GM19324 (cell line): Measurements from ENCODE around the gene GPR65.

Source experiments
- ATAC-seq: cut with Tn5 transposase; IDR thresholded peaks from one replicate; pipeline ENCODE4 v1.9.1; 2021; ENCODE audit warnings: mild to moderate bottlenecking, moderate library complexity; ENCODE audit not compliant: unreplicated experiment, low FRiP score

The GPR65 gene

DNA sequence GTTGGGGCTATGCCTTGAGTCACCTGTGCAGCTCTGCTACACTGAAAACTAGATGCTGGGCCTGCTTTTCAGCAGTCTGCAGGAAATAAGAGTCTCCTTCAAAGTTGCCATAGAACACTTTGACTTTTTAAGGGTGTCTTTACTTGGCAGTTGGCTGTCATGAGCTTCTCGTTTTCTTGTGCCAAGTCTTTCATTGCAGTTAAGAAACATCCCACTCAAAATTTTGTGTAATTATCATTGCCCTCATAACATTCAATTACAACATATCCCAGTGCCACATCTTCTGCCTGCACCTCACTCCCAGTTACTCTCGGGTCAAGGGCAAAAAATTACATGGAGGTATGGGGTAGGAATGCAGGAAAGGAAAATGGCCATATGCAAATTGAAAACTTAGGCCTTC, 29.1 kb downstream of the GPR65 start:
- ATAC-seq: no peak

DNA sequence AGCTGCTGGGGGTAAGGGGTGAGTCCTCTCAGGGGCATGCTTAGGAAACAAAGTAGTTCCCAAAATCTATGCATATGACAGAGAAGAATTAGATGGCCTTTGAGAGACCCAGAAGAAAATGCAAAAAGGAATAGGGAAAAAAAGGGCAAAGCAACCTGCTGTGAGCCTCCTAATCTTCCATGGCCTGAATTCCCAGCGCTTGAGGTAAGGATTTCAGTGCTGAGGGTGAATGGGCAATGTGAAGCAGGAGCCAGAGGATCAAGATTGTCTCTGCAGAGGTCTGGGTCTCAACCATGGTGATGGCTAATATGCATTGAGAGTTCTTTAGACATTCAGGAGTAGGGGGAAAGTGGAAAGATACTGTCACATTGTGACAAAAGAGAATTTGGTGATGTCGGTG, 31.5 kb downstream of the GPR65 start:
- no peak for ATAC-seq

DNA sequence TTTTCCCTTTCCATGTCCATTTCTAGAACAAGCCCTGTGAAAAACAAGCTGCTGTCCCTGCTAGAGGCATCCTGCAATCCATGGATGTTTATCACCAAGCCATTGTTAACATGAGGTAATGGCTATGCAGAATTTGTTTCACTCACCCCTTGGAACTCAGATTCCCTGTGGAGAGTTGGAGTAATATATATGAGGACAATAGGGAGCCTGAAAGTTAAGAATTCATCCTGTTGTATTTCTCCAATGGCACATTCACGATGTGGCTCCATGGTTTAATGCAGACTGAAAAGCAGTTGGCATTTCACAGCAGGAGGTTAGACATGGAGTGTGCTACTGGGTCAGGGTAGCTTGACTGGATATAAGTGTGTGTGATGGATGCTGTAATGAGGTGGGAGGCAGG, 32.4 kb downstream of the GPR65 start:
- no peak for ATAC-seq

DNA sequence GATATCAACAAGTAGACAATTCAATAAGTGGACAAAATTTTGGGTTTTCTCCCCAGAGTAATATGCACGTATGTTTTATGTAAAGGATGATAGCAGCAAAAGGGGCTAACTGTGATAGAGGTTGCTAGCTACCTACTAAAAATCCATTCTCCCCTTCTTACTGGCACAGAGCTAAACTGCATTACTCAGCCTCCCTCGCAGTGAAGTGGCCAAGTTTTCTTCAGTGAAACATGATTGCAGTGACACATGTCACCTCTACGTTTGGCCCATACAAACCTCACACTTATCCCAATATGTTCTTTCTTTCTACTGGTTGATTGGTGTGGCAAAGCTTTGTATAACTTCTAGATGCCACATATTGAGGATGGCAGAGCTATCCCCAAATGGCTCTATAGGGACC, 34.3 kb downstream of the GPR65 start:
- ATAC-seq: no peak

- ATAC-seq: no peak
These were observed 35.2 kb downstream of the GPR65 start for GRCh38 chr14:88040146-88040545.

DNA sequence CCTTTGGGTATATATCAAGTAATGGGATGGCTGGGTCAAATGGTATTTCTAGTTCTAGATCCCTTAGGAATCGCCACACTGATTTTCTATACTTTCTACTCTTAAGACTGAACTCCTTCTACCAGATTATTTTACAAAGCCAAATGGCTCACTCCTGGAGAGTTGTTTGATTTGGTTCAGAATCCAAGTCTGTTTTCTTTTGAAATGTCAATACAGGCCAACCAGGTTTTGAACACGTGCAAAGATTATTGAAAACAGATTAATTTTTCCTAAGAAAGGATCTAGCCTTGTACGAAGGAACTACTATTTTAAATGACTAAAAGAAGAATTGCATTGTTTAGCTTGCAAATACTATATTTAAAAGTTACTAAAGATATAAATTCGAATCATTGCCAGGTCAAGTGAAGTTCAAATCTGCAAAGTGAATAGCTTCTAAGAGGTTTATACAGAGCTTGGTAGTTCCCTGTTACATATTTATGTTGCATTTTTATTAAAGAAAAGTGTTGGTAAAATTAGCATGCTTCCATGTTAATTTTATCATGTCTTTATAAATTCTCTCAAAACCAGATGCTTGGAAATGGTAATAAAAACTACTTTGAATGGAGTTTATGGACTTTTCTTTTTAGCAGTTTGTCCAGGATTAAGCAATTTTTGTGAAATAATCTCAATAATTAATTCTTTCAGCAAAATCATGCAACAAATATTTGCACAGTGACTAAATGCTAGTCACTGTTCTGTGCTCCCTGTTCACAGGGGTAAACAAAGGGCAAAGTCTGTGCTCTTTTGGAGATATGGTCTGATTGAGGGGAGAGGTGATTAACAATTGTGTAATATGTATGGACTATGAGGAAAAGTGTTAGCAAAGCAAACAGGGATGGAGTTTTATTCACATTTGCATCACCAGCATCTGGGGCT, 38.9 kb downstream of the GPR65 start:
- ATAC-seq: no peak

- no peak for ATAC-seq
These were observed 39.5 kb downstream of the GPR65 start for GRCh38 chr14:88044444-88044758.

DNA sequence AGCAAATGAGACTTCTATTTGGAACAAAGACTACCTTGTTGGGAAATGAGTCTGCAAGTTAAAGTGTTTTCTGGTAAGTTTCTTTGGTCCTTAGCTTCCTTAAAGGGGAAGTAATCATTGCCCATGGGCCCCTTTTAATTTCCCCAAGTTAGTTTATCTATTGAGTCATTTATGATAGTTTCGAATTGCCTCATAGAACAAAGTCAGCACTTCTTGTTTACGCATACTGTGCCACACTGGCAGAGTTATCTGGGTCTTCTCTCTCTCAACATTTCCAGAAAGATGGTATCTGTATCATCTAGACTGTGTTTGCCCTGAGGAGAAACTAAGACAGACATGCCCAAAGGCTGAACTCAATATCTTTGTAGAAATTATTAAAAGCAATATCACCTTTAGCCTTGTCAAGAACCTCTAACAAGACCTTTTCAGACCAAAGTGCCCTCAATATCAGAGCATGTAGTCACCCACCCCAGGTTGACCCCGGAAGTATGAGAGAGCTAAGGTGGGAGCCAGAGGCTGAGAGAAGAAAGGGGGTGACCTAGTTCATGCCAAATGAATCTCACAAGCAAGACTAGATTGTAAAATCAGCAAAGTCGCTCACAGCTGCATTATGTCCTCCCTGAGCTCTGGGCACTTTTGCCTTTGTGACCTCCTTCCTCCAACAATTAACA, 40.0 kb downstream of the GPR65 start:
- ATAC-seq: no peak

DNA sequence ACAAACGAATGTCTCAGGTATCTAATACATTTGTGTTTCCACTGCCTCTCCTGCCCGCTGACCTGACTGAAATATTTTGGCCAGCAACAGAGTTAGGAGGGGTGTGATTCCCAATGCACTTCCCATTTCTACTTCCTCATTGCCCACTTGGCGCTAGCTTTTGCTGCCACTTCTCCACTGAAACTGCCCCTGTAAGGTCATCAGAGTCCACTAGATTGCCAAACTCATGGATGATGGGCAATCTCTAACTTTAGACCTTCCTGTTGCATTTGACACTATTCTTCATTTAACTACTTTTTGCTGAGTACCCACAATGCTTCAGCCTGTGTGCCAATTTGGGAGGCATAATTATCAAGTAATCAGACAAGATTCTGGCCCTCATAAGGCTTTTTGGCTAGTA, 40.8 kb downstream of the GPR65 start:
- no peak for ATAC-seq

DNA sequence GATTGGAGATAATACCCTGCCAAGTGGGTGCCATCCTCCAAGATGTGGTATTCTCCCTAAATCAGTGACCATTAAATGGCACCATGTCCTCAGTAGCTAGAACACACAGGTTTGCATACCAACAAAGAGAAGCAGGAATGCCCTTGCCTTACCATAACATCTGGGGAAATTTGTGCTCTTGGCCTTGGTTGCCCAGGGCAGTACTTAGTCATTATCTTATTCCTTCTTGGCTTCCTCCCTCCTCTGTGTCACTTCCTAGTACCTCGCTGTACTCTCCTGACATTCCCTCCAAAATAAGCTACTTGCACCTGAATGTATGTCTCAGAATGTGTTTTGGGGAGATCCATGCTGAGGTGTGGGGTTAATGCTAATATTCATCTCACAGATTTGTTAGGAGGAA, 43.4 kb downstream of the GPR65 start:
- no peak for ATAC-seq

- ATAC-seq: no peak
These were observed 44.3 kb downstream of the GPR65 start for GRCh38 chr14:88049266-88049665.

DNA sequence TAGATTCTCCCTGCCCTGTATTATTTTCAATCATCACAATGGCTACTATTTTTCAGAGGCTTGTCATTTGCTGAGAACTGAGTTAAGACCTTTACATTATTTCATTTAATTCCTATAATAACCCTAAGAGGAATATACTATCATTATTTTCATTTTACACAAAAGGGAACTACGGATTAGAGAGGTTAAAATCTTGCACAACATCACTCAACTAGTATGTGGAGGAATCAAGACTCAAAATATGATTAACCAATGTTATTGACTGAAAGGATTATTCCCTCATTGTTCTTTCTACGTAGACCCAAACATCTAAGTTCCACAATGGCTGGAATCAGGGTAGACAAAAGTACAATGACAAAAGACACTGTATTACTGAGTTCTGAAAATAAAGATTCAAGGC, 45.0 kb downstream of the GPR65 start:
- no peak for ATAC-seq

- ATAC-seq: no peak
These were observed 55.6 kb downstream of the GPR65 start for GRCh38 chr14:88060576-88060975.

- no peak for ATAC-seq
These were observed 58.9 kb downstream of the GPR65 start for GRCh38 chr14:88063811-88064210.
